IPS-11a (cell line): Measurements from ENCODE around the gene MYCBPAP.
"Not testable (repeated sequence)": the region's sequence is repeated elsewhere in the genome, so short reads cannot be mapped to it uniquely, and the experiment has no call there.

ENCODE experiments used
- H3K4me3 ChIP-seq: one replicate; pipeline ENCODE4 v1.5.1; 2013; ENCODE audit warnings: low read depth, low read length, control low read depth

Gene MYCBPAP

GRCh38 chr17:50471009-50471905 is 37.0 kb upstream of the MYCBPAP start:
- no peak overlapping the region for H3K4me3 ChIP-seq

GRCh38 chr17:50472286-50472685 is 36.0 kb upstream of the MYCBPAP start:
- no peak overlapping the region for H3K4me3 ChIP-seq

DNA sequence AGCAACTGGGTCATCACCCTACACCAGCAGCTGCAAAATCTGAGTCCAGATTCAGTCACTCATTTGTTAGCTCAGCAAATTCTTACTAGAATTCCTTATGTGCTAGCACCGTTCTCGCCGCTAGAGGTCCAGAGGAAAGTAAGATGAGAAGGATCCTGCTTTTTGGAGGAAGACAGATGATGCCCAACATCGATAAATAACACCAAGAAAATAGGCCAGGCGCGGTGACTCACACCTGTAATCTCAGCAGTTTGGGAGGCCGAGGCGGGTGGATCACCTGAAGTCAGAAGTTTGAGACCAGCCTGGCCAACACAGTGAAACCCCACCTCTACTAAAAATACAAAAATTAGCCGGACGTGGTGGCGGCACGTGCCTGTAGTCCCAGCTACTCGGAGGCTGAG is 35.5 kb upstream of the MYCBPAP start:
- H3K4me3 ChIP-seq: not testable (repeated sequence)

DNA sequence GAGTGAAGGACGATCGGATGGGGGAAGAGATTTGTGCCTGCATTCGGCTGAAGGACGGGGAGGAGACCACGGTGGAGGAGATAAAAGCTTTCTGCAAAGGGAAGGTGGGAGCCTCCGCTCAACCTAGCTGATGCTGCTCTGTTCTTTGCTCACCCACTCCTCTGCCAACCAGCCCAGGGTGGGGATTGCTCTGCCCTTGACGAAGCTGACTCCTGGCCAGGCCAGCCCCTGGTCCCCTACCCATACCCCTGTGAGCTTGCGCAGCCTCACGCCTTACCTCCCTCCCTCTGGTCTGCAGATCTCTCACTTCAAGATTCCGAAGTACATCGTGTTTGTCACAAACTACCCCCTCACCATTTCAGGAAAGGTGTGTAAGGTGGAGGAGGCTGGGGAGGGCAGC is 34.3 kb upstream of the MYCBPAP start:
- no peak overlapping the region for H3K4me3 ChIP-seq

- no peak overlapping the region for H3K4me3 ChIP-seq
Measured at GRCh38 chr17:50474523-50474922, 33.7 kb upstream of the MYCBPAP start.

- no peak overlapping the region for H3K4me3 ChIP-seq
Measured at GRCh38 chr17:50475362-50475761, 32.9 kb upstream of the MYCBPAP start.

DNA sequence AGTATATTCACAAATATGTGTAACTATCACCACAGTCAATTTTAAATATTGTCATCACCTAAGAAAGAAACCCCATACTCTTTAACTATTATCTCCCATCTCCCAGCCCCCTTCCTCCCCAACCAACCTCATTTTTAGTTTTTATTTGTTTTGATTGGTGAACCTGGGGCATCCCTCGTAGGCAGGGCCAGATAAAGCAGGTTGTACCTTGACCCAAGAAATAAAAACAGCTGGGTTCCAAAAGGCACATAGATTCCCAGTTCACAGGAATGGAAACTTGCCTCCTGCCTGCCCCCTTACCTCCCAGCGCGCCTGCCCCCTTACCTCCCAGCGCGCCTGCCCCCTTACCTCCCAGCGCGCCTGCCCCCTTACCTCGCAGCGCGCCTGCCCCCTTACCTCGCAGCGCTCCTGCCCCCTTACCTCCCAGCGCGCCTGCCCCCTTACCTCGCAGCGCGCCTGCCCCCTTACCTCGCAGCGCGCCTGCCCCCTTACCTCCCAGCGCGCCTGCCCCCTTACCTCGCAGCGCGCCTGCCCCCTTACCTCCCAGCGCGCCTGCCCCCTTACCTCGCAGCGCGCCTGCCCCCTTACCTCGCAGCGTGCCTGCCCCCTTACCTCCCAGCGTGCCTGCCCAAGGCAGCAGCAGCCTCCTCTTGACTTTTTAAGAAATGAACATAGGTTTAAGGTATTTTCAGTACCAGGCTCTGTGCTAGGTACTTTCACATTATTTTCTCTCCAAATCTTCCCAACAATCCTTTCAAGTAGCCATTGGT is 32.3 kb upstream of the MYCBPAP start:
- H3K4me3 ChIP-seq: not testable (repeated sequence)

- no peak overlapping the region for H3K4me3 ChIP-seq
Measured at GRCh38 chr17:50476545-50477315, 31.5 kb upstream of the MYCBPAP start.

DNA sequence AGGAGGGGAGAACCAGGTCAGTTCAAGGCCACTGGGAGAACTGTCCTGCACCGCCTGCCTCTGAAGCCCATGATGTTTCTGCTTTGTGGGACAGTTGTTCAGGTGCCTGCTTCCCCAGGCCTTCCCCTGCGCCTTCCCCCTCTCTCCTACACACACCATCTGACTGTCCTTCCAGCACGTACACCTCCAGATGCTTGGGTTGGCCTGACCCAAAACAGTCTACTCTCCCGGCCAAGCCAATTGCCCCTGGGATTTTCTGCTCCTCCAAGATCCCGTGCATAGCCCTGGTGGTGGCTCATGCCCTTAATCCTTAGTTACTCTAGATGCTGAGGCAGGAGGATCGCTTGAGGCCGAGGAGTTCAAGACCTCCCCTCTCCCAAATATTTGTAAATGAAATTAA is 30.3 kb upstream of the MYCBPAP start:
- no peak overlapping the region for H3K4me3 ChIP-seq

DNA sequence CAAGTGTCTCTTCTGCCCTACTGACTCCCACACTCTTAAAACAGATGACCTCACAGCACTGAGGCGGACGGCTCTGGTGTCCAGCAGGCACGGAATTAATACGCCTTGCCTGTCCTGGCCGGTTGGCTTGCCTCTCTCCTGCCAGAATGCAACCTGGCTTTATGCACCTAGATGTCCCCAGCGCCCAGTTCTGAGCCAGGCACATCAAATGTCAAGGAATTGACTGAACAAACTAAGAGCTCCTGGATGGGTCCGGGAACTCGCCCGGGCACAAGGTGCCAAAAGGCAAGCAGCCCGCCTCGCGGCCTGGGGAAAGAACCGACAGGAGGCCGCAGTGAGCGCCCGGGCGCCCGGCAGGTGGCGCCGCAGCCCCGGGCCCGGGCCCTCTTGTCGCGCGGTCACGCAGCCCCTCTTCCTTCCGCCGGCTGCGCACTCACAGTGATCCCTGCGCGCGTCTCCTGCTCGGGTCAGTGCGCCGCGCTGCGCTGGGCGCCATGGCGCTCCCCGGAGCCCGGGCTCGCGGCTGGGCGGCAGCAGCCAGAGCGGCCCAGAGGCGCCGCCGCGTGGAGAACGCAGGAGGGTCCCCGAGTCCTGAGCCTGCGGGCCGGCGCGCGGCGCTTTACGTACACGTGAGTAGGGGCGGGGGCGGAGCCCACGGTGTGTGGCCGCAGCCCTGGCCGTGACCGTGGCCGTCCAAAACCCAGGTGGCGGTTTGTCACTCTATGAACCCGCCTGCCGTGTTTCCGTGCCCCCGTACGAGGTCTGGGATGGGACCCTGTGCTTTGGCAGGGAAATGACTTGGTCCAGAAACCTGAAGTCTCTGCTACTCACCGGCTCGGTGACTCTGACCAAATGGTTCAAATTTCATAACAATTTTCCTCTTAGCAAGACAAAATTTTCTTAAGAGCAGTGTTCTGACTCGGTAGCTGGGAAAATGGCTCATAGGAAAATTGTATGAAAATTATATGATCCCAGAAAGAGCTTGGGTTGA is 29.6 kb upstream of the MYCBPAP start, which contains the start of gene RSAD1:
Gene RSAD1 (plus strand): TSS at position 470 of the 991 bp plus-strand sequence. CDS start 25 bp downstream, at position 495.
- H3K4me3 ChIP-seq: peak within 1 kb of the TSS; percentile 78

DNA sequence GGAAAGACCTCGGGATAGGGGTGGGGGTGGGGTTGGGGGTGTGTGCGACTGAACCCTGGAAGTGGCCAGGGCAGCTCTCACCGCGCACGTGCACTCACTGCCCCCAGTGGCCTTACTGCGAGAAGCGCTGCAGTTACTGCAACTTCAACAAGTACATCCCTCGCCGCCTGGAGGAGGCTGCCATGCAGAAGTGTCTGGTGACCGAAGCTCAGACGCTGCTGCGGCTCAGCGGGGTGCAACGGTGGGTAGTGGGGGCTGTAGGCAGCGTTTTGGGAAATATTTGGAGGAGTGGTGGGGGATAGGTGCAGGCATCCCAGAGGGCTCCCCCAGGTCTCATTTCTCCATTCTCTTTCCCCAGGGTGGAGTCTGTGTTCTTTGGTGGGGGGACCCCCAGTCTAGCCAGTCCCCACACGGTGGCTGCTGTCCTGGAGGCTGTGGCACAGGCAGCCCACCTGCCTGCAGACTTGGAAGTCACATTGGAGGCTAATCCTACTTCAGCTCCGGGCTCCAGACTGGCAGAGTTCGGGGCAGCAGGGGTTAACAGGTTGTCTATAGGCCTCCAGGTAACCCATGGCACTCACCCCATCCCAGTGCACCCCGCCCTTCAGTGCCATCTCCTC is 28.6 kb upstream of the MYCBPAP start:
- no peak overlapping the region for H3K4me3 ChIP-seq

DNA sequence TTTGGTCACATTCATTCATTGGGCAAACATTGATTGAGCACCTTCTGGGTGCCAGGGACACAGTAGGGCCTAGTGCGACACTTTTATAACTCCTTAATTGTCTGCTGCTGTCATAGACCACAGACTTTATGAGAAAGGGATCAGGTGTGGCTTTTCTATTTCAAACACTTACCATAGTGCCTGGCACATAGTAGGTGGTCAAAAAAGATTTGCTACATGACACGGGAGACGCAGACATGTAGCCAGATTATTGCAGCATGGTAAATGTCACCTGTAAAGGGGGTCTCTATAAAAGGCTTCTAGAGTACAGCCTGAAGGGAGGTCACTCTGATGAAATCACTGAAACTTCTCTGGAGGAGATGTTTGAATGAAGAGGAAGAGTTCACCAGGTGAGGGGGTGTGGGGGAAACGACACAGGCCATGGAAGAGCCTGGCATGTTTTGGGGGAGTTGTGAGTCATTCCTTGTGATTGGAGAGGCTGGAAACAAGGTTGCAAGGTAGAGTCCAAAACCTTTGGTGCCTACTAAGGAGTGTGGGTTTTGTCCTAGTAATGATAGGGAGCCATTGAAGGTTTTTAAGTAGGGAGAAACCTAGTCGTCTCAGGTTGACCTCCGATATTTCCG is 28.0 kb upstream of the MYCBPAP start:
- H3K4me3 ChIP-seq: no peak overlapping the region

GRCh38 chr17:50480854-50481490 is 27.3 kb upstream of the MYCBPAP start:
- H3K4me3 ChIP-seq: no peak overlapping the region

DNA sequence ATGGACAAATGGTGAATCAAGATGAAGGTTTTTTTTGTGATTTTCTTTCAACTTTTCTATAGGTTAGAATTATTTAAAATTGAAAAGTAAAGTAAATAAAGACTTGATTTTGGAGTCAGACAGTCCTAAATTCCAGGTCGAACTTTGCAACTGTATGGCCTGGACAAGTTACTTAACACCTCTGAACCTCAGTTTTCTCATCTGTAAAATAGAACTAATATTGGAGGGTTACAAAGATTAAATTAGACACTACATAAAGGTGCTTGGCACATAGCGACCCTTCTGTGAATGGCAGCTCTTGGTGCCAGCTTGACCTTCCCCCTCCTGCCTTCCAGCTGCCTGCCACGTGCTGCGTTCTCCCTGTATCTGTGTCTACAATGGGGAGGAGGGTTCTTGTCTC is 26.6 kb upstream of the MYCBPAP start:
- H3K4me3 ChIP-seq: no peak overlapping the region

- no peak overlapping the region for H3K4me3 ChIP-seq
Measured at GRCh38 chr17:50482110-50482509, 26.1 kb upstream of the MYCBPAP start.

- H3K4me3 ChIP-seq: no peak overlapping the region
Measured at GRCh38 chr17:50482516-50482915, 25.7 kb upstream of the MYCBPAP start.

DNA sequence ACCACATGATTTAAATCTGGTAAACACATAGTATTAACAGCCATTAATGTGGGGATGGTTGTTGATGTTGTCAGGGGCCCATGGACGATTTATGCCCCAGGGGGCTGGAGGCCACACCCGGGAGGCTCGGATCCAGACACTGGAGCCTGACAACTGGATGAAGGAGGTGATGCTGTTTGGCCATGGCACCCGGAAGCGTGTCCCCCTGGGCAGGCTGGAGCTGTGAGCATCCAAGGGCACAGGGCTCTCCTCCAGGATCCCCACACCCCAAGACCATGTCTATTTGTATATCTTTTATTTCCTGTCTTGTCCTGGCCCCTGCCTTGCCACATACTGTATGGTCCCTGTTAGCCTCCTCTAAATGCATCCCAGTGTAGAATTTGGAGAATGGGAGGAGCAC is 25.0 kb upstream of the MYCBPAP start:
- H3K4me3 ChIP-seq: no peak overlapping the region

- no peak overlapping the region for H3K4me3 ChIP-seq
Measured at GRCh38 chr17:50484386-50485155, 23.7 kb upstream of the MYCBPAP start.
